Thyroid gland (tissue), 4 donors: ENCODE results near the gene XAGE5.

Experiments
- POLR2A ChIP-seq, 2 donors: fragments of 450-650 bp; IDR thresholded peaks; one replicate each; pipeline ENCODE4 v1.6.1; 2017; ENCODE audit warnings: antibody characterized with exemption in 2 of 2, mild to moderate bottlenecking in 2 of 2, moderate library complexity in 1 of 2
- TF ChIP-seq, protein P1 (sequence below), 6 experiments: fragments of 200-600 bp in 3 of 6; fragments of 450-650 bp in 3 of 6; sonication (generic) in 3 of 6; IDR thresholded peaks; one replicate each; pipeline ENCODE4 v1.5.1; 2016 to 2019; ENCODE audit warnings: antibody characterized with exemption in 6 of 6, mild to moderate bottlenecking in 2 of 6, inconsistent platforms in 1 of 6, moderate library complexity in 1 of 6

DNA sequence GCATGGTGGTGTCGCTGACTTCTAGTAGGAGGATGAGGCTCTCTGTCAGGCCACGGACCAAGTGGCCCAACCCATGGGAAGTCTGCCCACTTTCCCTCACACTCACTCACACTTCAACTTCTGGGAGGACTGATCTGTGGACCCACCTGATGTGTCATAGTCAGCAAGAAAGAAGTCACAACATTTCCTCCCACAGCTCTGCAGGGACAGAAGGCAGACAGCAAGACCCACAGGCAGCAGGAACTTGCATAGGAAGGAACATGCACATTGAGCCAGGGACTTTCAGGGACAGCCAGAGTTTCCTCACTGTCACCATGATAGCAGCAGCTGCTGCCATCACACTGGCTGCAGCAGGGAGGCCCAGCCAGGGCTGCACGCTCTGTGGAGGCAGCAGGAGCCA lies 19.5 kb downstream of the XAGE5 start:
- TF ChIP-seq, protein P1, sequence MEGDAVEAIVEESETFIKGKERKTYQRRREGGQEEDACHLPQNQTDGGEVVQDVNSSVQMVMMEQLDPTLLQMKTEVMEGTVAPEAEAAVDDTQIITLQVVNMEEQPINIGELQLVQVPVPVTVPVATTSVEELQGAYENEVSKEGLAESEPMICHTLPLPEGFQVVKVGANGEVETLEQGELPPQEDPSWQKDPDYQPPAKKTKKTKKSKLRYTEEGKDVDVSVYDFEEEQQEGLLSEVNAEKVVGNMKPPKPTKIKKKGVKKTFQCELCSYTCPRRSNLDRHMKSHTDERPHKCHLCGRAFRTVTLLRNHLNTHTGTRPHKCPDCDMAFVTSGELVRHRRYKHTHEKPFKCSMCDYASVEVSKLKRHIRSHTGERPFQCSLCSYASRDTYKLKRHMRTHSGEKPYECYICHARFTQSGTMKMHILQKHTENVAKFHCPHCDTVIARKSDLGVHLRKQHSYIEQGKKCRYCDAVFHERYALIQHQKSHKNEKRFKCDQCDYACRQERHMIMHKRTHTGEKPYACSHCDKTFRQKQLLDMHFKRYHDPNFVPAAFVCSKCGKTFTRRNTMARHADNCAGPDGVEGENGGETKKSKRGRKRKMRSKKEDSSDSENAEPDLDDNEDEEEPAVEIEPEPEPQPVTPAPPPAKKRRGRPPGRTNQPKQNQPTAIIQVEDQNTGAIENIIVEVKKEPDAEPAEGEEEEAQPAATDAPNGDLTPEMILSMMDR (IDR thresholded peaks at IDR 0.05) = no peak
- TF ChIP-seq POLR2A (IDR thresholded peaks at IDR 0.05) = no peak
